ENCODE results near the gene HSF2BP. TPM values are rescaled to one million over a fixed set of nuclear protein-coding genes. Genes with fewer than 3 reads are reported as not detected.
"Not testable (repeated sequence)": the region's sequence is repeated elsewhere in the genome, so short reads cannot be mapped to it uniquely, and the experiment has no call there.

HSF2BP gene
- polyA plus RNA-seq, 1 donor from 2014 or later, result 0.89 TPM

DNA sequence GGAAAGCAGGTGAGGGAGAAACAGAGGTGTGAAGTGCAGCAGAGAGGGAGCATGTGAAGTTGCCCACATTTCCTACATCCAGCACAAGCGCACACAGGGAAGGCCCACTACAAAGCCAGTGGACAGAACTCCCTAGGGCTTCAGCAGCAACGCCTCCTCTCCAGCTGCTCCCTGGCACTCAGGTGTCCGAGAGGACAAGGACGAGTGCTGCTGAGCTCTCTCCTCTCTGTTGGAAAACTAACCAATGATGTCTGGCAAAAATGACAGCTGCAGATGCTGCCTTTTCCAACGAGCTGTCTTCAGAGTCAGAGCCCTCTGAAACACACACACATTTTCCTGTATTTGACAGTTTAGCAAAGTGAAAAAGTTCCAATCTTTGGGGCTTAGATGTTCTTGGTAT is 86.8 kb downstream of the HSF2BP start:
- no peaks in the 10 kb centered on the region for H3K79me2 ChIP-seq (replicated peaks; ENCODE audit: insufficient read depth, low read length)

DNA sequence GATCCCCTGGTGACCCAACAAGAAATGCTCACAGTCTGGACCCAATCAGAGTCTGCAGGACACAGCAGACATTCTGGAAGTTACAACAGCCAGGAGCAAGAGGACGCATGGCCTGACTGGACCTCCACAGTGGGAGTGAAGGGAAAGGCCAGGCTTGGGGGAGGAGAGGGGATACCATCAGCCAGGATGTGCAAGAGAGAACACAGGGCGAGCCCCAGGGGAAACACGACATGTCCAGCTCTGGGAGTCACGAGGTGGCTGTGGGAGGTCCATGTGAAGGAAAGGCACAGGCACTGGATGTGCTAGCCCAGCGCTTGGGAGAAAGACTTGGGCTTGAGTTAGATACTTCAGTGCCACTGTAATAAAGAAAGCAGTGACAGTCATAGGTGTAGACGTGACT is 87.3 kb downstream of the HSF2BP start:
- no peaks in the 10 kb centered on the region for H3K27me3 ChIP-seq (ENCODE audit: insufficient read depth, low read depth, low read length)
- no peaks in the 10 kb centered on the region for H3K79me2 ChIP-seq (replicated peaks; ENCODE audit: insufficient read depth, low read length)
- no peaks in the 10 kb centered on the region for H3K36me3 ChIP-seq (ENCODE audit: insufficient read depth, low read length)
- H2AFZ ChIP-seq (ENCODE audit: low read depth, low read length), result no peak overlapping the region
- H3K9me3 ChIP-seq (ENCODE audit: low read length), result no peaks in the 10 kb centered on the region
- H3F3A ChIP-seq (ENCODE audit: insufficient read depth, low read length, poor library complexity, severe bottlenecking), result no peaks in the 10 kb centered on the region
- no peaks in the 10 kb centered on the region for H3K9me2 ChIP-seq (ENCODE audit: insufficient read depth, low read length)
- H3K4me2 ChIP-seq (ENCODE audit: low read length), result no peak overlapping the region
- no peaks in the 10 kb centered on the region for H4K20me1 ChIP-seq (ENCODE audit: insufficient read depth)
- H3K27ac ChIP-seq (ENCODE audit: low read length), result no peak overlapping the region
- H3K9ac ChIP-seq (ENCODE audit: low read length), result no peak overlapping the region
- TF ChIP-seq EZH2 (IDR thresholded peaks at IDR 0.05; ENCODE audit: borderline replicate concordance, insufficient read depth, low read length, poor library complexity, severe bottlenecking), result no peak
- no peak for TF ChIP-seq SMC3 (conservative IDR thresholded peaks at IDR 0.05; ENCODE audit: poor library complexity)
- no peak for TF ChIP-seq POLR2AphosphoS5 (IDR thresholded peaks at IDR 0.05)
- TF ChIP-seq, protein P1, sequence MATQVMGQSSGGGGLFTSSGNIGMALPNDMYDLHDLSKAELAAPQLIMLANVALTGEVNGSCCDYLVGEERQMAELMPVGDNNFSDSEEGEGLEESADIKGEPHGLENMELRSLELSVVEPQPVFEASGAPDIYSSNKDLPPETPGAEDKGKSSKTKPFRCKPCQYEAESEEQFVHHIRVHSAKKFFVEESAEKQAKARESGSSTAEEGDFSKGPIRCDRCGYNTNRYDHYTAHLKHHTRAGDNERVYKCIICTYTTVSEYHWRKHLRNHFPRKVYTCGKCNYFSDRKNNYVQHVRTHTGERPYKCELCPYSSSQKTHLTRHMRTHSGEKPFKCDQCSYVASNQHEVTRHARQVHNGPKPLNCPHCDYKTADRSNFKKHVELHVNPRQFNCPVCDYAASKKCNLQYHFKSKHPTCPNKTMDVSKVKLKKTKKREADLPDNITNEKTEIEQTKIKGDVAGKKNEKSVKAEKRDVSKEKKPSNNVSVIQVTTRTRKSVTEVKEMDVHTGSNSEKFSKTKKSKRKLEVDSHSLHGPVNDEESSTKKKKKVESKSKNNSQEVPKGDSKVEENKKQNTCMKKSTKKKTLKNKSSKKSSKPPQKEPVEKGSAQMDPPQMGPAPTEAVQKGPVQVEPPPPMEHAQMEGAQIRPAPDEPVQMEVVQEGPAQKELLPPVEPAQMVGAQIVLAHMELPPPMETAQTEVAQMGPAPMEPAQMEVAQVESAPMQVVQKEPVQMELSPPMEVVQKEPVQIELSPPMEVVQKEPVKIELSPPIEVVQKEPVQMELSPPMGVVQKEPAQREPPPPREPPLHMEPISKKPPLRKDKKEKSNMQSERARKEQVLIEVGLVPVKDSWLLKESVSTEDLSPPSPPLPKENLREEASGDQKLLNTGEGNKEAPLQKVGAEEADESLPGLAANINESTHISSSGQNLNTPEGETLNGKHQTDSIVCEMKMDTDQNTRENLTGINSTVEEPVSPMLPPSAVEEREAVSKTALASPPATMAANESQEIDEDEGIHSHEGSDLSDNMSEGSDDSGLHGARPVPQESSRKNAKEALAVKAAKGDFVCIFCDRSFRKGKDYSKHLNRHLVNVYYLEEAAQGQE (IDR thresholded peaks at IDR 0.05; ENCODE audit: borderline replicate concordance), result no peak
- no peak for TF ChIP-seq EP300 (conservative IDR thresholded peaks at IDR 0.05; ENCODE audit: poor library complexity, severe bottlenecking)
- TF ChIP-seq TAF1 (IDR thresholded peaks at IDR 0.05; ENCODE audit: low read depth), result no peak
- no peak for TF ChIP-seq RAD21 (conservative IDR thresholded peaks at IDR 0.05)
- TF ChIP-seq, protein P2, sequence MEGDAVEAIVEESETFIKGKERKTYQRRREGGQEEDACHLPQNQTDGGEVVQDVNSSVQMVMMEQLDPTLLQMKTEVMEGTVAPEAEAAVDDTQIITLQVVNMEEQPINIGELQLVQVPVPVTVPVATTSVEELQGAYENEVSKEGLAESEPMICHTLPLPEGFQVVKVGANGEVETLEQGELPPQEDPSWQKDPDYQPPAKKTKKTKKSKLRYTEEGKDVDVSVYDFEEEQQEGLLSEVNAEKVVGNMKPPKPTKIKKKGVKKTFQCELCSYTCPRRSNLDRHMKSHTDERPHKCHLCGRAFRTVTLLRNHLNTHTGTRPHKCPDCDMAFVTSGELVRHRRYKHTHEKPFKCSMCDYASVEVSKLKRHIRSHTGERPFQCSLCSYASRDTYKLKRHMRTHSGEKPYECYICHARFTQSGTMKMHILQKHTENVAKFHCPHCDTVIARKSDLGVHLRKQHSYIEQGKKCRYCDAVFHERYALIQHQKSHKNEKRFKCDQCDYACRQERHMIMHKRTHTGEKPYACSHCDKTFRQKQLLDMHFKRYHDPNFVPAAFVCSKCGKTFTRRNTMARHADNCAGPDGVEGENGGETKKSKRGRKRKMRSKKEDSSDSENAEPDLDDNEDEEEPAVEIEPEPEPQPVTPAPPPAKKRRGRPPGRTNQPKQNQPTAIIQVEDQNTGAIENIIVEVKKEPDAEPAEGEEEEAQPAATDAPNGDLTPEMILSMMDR (IDR thresholded peaks at IDR 0.05; ENCODE audit: poor library complexity, severe bottlenecking), result no peak
- no peak for TF ChIP-seq MXI1 (conservative IDR thresholded peaks at IDR 0.05; ENCODE audit: poor library complexity, severe bottlenecking)
- H3K4me3 ChIP-seq (ENCODE audit: low read length), result no peak overlapping the region

More for the DNA sequence above, 86.8 kb downstream of the HSF2BP start:
- no peaks in the 10 kb centered on the region for H4K20me1 ChIP-seq (ENCODE audit: insufficient read depth)
- no peaks in the 10 kb centered on the region for H3K36me3 ChIP-seq (ENCODE audit: insufficient read depth, low read length)
- TF ChIP-seq EP300 (conservative IDR thresholded peaks at IDR 0.05; ENCODE audit: poor library complexity, severe bottlenecking), result no peak
- TF ChIP-seq, protein P1 (IDR thresholded peaks at IDR 0.05; ENCODE audit: borderline replicate concordance), result no peak
- no peak for TF ChIP-seq POLR2AphosphoS5 (IDR thresholded peaks at IDR 0.05)
- TF ChIP-seq, protein P2 (IDR thresholded peaks at IDR 0.05; ENCODE audit: poor library complexity, severe bottlenecking), result no peak
- TF ChIP-seq SMC3 (conservative IDR thresholded peaks at IDR 0.05; ENCODE audit: poor library complexity), result no peak
- no peak for TF ChIP-seq EZH2 (IDR thresholded peaks at IDR 0.05; ENCODE audit: borderline replicate concordance, insufficient read depth, low read length, poor library complexity, severe bottlenecking)
- TF ChIP-seq RAD21 (conservative IDR thresholded peaks at IDR 0.05), result no peak
- no peak for TF ChIP-seq TAF1 (IDR thresholded peaks at IDR 0.05; ENCODE audit: low read depth)
- no peak for TF ChIP-seq MXI1 (conservative IDR thresholded peaks at IDR 0.05; ENCODE audit: poor library complexity, severe bottlenecking)
- H3K9ac ChIP-seq (ENCODE audit: low read length), result no peak overlapping the region
- no peak overlapping the region for H3K27ac ChIP-seq (ENCODE audit: low read length)
- H3K27me3 ChIP-seq (ENCODE audit: insufficient read depth, low read depth, low read length), result no peaks in the 10 kb centered on the region
- H3K9me3 ChIP-seq (ENCODE audit: low read length), result no peaks in the 10 kb centered on the region
- H3K4me3 ChIP-seq (ENCODE audit: low read length), result no peak overlapping the region
- H3F3A ChIP-seq (ENCODE audit: insufficient read depth, low read length, poor library complexity, severe bottlenecking), result no peaks in the 10 kb centered on the region
- no peaks in the 10 kb centered on the region for H3K9me2 ChIP-seq (ENCODE audit: insufficient read depth, low read length)
- no peak overlapping the region for H2AFZ ChIP-seq (ENCODE audit: low read depth, low read length)
- no peak overlapping the region for H3K4me2 ChIP-seq (ENCODE audit: low read length)

DNA sequence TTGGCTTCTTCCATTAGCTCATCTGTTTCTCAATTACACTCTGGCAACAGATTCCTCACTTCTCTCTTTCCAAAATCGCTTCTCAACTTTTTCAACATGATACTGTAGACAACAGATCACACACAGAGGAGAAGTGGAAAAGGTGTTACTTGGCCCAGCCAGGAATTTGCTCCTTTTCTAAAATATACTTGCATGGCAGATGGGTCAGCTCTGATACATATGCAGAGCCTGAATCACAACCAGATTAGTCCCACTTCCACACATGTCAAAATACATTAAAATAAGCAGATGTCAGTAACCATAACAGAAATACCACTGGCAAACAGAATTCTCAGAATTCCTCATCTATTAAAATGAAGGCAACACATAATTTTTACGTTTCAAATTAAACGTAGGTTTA is 89.1 kb downstream of the HSF2BP start:
- not testable (repeated sequence) for H2AFZ ChIP-seq (ENCODE audit: low read depth, low read length); H3K36me3 ChIP-seq (ENCODE audit: insufficient read depth, low read length); H3K9ac ChIP-seq (ENCODE audit: low read length); H4K20me1 ChIP-seq (ENCODE audit: insufficient read depth); H3K4me2 ChIP-seq (ENCODE audit: low read length); H3K27ac ChIP-seq (ENCODE audit: low read length); H3K9me3 ChIP-seq (ENCODE audit: low read length); H3K9me2 ChIP-seq (ENCODE audit: insufficient read depth, low read length); H3K4me3 ChIP-seq (ENCODE audit: low read length); H3F3A ChIP-seq (ENCODE audit: insufficient read depth, low read length, poor library complexity, severe bottlenecking); H3K79me2 ChIP-seq (replicated peaks; ENCODE audit: insufficient read depth, low read length); H3K27me3 ChIP-seq (ENCODE audit: insufficient read depth, low read depth, low read length)
